Measurements from ENCODE around the gene DLG2. TPM values are rescaled to one million over a fixed set of nuclear protein-coding genes. Genes with fewer than 3 reads are reported as not detected.

Gene DLG2
- total RNA-seq, 4 donors from 2014 or later = 2.9 to 30.2 (median 22.6) TPM

- Histone ChIP-seq H3K4me3 (no peak overlapping the region), H3K9me3 (no peaks in the 10 kb centered on the region), H3K4me1 (no peaks in the 10 kb centered on the region), H3K36me3 (no peaks in the 10 kb centered on the region), H3K27me3 (no peaks in the 10 kb centered on the region), H3K27ac (no peak overlapping the region)
- no peak for DNase-seq
- TF ChIP-seq POLR2A (IDR thresholded peaks at IDR 0.05) = no peak
- TF ChIP-seq, protein P1, sequence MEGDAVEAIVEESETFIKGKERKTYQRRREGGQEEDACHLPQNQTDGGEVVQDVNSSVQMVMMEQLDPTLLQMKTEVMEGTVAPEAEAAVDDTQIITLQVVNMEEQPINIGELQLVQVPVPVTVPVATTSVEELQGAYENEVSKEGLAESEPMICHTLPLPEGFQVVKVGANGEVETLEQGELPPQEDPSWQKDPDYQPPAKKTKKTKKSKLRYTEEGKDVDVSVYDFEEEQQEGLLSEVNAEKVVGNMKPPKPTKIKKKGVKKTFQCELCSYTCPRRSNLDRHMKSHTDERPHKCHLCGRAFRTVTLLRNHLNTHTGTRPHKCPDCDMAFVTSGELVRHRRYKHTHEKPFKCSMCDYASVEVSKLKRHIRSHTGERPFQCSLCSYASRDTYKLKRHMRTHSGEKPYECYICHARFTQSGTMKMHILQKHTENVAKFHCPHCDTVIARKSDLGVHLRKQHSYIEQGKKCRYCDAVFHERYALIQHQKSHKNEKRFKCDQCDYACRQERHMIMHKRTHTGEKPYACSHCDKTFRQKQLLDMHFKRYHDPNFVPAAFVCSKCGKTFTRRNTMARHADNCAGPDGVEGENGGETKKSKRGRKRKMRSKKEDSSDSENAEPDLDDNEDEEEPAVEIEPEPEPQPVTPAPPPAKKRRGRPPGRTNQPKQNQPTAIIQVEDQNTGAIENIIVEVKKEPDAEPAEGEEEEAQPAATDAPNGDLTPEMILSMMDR (IDR thresholded peaks at IDR 0.05) = no peak
- intact Hi-C loops (cut with DNase I; ENCODE audit: low total_unique reads) = no loop called here
These were observed 661.7 kb downstream of the DLG2 start for GRCh38 chr11:84965484-84965883.

DNA sequence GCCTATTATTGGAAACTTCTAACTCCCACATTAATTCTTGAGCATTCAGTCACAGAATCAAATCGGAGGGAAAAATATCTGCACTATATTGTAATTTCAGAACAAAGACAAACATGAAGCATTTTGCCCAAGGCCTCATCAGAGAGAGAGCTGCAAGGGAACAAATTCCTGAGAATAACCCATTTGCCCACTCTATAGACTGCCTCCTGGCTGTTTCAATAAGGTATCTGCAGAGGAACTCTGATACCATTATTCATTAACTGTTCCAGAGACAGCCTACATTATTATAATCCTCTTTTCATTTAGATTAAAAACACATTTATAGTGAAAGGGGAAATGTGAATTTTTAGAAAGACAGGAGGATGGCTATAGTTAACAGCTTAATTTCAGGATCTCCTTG lies 663.9 kb downstream of the DLG2 start:
- Histone ChIP-seq H3K4me1 (no peaks in the 10 kb centered on the region), H3K27ac (no peak overlapping the region), H3K27me3 (no peaks in the 10 kb centered on the region), H3K9me3 (no peaks in the 10 kb centered on the region), H3K36me3 (no peaks in the 10 kb centered on the region), H3K4me3 (no peak overlapping the region)
- no peak for TF ChIP-seq POLR2A (IDR thresholded peaks at IDR 0.05)
- TF ChIP-seq, protein P1 (IDR thresholded peaks at IDR 0.05) = no peak
- intact Hi-C loops (cut with DNase I; ENCODE audit: low total_unique reads) = no loop called here
- DNase-seq = no peak

- H3K9me3 ChIP-seq = no peaks in the 10 kb centered on the region
- TF ChIP-seq, protein P1 (IDR thresholded peaks at IDR 0.05) = no peak
- no peak for TF ChIP-seq POLR2A (IDR thresholded peaks at IDR 0.05)
These were observed 665.1 kb downstream of the DLG2 start for GRCh38 chr11:84962018-84962417.

DNA sequence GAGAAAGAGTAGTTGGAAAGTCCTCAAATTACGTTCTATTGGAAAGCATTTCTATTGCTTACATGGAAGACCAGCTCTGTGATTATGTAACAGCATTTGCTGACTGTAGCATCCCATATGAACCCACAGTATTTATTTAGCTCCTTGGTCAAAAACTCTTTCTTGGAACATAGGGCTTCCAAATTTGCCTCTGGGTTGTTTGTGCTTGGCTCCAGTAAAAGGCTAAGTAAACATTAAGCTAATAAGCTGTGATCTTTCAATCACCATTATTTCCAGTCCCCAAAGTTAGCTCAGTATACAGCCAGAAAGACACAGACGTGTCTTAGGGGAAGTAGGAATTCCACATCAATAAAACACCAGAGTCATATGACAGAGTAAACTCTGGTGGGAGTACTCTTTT lies 668.8 kb downstream of the DLG2 start:
- Histone ChIP-seq H3K27ac (no peak overlapping the region), H3K4me3 (no peak overlapping the region), H3K4me1 (no peaks in the 10 kb centered on the region), H3K9me3 (no peaks in the 10 kb centered on the region), H3K36me3 (no peaks in the 10 kb centered on the region), H3K27me3 (no peaks in the 10 kb centered on the region)
- DNase-seq = no peak
- TF ChIP-seq, protein P1 (IDR thresholded peaks at IDR 0.05) = no peak
- no peak for TF ChIP-seq POLR2A (IDR thresholded peaks at IDR 0.05)
- intact Hi-C loops (cut with DNase I; ENCODE audit: low total_unique reads) = no loop called here

More at GRCh38 chr11:84962018-84962417, 665.1 kb downstream of the DLG2 start:
- no peak overlapping the region for H3K4me3 ChIP-seq
- no peak overlapping the region for H3K27ac ChIP-seq
- no peak for DNase-seq
- no peaks in the 10 kb centered on the region for H3K4me1 ChIP-seq
- H3K36me3 ChIP-seq = no peaks in the 10 kb centered on the region
- H3K27me3 ChIP-seq = no peaks in the 10 kb centered on the region
- intact Hi-C loops (cut with DNase I; ENCODE audit: low total_unique reads) = no loop called here

- intact Hi-C loops (cut with DNase I; ENCODE audit: low total_unique reads) = no loop called here
- no peak for DNase-seq
- TF ChIP-seq, protein P1 (IDR thresholded peaks at IDR 0.05) = no peak
- no peak for TF ChIP-seq POLR2A (IDR thresholded peaks at IDR 0.05)
These were observed 676.4 kb downstream of the DLG2 start for GRCh38 chr11:84950569-84951270.

More at GRCh38 chr11:84950569-84951270, 676.4 kb downstream of the DLG2 start:
- H3K4me1 ChIP-seq = no peaks in the 10 kb centered on the region
- no peaks in the 10 kb centered on the region for H3K36me3 ChIP-seq
- no peak overlapping the region for H3K4me3 ChIP-seq
- H3K27ac ChIP-seq = no peak overlapping the region
- no peaks in the 10 kb centered on the region for H3K9me3 ChIP-seq
- H3K27me3 ChIP-seq = no peaks in the 10 kb centered on the region

Data from uterus (tissue), 4 donors.